Parathyroid adenoma (tissue), 2 donors: ENCODE measurements around the gene SLC23A1.

Experiments
- H2AFZ ChIP-seq: fragments of 300-600 bp; sonication (generic); one replicate; pipeline ENCODE4 v1.7.0; 2017; ENCODE audit warnings: antibody characterized with exemption, mild to moderate bottlenecking
- H3K27ac ChIP-seq: fragments of 300-600 bp; sonication (generic); one replicate; pipeline ENCODE4 v1.7.0; 2017
- H3K27me3 ChIP-seq: fragments of 300-600 bp; sonication (generic); one replicate; pipeline ENCODE4 v1.7.0; 2017; ENCODE audit warnings: low read length; ENCODE audit not compliant: control insufficient read depth, insufficient read depth
- H3K36me3 ChIP-seq: fragments of 300-600 bp; sonication (generic); one replicate; pipeline ENCODE4 v1.7.0; 2017; ENCODE audit warnings: low read length; ENCODE audit not compliant: control insufficient read depth, insufficient read depth
- H3K4me1 ChIP-seq: fragments of 300-600 bp; sonication (generic); one replicate; pipeline ENCODE4 v1.7.0; 2017; ENCODE audit warnings: control low read depth
- H3K4me2 ChIP-seq: fragments of 300-600 bp; sonication (generic); one replicate; pipeline ENCODE4 v1.7.0; 2017; ENCODE audit warnings: low read length
- H3K4me3 ChIP-seq: fragments of 300-600 bp; sonication (generic); one replicate; pipeline ENCODE4 v1.7.0; 2017; ENCODE audit warnings: low read depth, low read length
- H3K79me2 ChIP-seq: fragments of 300-600 bp; sonication (generic); one replicate; pipeline ENCODE4 v1.7.0; 2017; ENCODE audit warnings: control low read depth
- H3K9ac ChIP-seq: fragments of 300-600 bp; sonication (generic); one replicate; pipeline ENCODE4 v1.7.0; 2017; ENCODE audit warnings: mild to moderate bottlenecking
- H3K9me3 ChIP-seq: fragments of 300-600 bp; sonication (generic); one replicate; pipeline ENCODE4 v1.7.0; 2017; ENCODE audit warnings: low read length; ENCODE audit not compliant: control insufficient read depth
- TF ChIP-seq, protein P1 (sequence below): fragments of 300-600 bp; sonication (generic); IDR thresholded peaks from one replicate; pipeline ENCODE4 v1.7.0; 2017; ENCODE audit warnings: antibody characterized with exemption, mild to moderate bottlenecking
- donor health status: primary hyperparathyroidism.

SLC23A1 gene

GRCh38 chr5:139425497-139425896 is 42.4 kb upstream of the SLC23A1 start:
- Histone ChIP-seq H3K4me2 (no peak overlapping the region), H3K4me1 (no peaks in the 10 kb centered on the region), H3K36me3 (no peaks in the 10 kb centered on the region), H3K9ac (no peak overlapping the region), H3K4me3 (no peak overlapping the region), H3K9me3 (no peaks in the 10 kb centered on the region), H3K27ac (no peak overlapping the region), H3K79me2 (no peaks in the 10 kb centered on the region), H2AFZ (no peak overlapping the region), H3K27me3 (no peaks in the 10 kb centered on the region)
- TF ChIP-seq, protein P1, sequence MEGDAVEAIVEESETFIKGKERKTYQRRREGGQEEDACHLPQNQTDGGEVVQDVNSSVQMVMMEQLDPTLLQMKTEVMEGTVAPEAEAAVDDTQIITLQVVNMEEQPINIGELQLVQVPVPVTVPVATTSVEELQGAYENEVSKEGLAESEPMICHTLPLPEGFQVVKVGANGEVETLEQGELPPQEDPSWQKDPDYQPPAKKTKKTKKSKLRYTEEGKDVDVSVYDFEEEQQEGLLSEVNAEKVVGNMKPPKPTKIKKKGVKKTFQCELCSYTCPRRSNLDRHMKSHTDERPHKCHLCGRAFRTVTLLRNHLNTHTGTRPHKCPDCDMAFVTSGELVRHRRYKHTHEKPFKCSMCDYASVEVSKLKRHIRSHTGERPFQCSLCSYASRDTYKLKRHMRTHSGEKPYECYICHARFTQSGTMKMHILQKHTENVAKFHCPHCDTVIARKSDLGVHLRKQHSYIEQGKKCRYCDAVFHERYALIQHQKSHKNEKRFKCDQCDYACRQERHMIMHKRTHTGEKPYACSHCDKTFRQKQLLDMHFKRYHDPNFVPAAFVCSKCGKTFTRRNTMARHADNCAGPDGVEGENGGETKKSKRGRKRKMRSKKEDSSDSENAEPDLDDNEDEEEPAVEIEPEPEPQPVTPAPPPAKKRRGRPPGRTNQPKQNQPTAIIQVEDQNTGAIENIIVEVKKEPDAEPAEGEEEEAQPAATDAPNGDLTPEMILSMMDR, result no peak

- Histone ChIP-seq H3K4me1 (no peaks in the 10 kb centered on the region), H3K4me2 (no peak overlapping the region), H2AFZ (no peak overlapping the region), H3K9ac (no peak overlapping the region), H3K79me2 (no peaks in the 10 kb centered on the region), H3K4me3 (no peak overlapping the region), H3K27ac (no peak overlapping the region), H3K27me3 (no peaks in the 10 kb centered on the region), H3K9me3 (no peaks in the 10 kb centered on the region), H3K36me3 (no peaks in the 10 kb centered on the region)
- TF ChIP-seq, protein P1, result peak; percentile 87
Observed at GRCh38 chr5:139422307-139422893, 39.3 kb upstream of the SLC23A1 start.

- Histone ChIP-seq H3K4me3 (no peak overlapping the region), H3K36me3 (no peaks in the 10 kb centered on the region), H3K4me1 (no peaks in the 10 kb centered on the region), H3K9ac (no peak overlapping the region), H2AFZ (no peak overlapping the region), H3K9me3 (no peaks in the 10 kb centered on the region), H3K27me3 (no peaks in the 10 kb centered on the region), H3K27ac (no peak overlapping the region), H3K4me2 (no peak overlapping the region), H3K79me2 (no peaks in the 10 kb centered on the region)
- TF ChIP-seq, protein P1, result no peak
Observed at GRCh38 chr5:139419226-139420192, 36.4 kb upstream of the SLC23A1 start.

DNA sequence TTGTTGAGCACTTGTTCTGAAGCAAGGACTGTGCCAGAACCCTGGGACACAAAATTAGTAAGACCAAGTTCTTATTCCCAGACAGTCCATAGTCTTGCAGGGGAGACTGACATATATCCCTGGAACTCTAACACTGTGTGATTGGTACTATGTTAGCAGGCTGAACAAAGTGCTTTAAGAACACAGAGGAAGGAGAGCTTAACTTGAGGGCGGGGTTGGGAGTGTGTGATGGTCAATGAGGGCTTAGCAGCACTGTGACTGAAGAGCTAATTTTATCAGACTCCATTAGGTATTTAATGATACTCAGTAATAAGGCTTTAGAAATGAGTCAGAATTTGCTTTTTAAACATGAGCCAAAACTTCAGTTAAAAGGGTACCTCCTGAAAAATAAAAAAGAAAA is 35.7 kb upstream of the SLC23A1 start:
- H3K36me3 ChIP-seq, result no peaks in the 10 kb centered on the region
- no peak overlapping the region for H3K4me2 ChIP-seq
- H3K79me2 ChIP-seq, result no peaks in the 10 kb centered on the region
- no peaks in the 10 kb centered on the region for H3K9me3 ChIP-seq
- no peaks in the 10 kb centered on the region for H3K4me1 ChIP-seq
- no peak overlapping the region for H3K27ac ChIP-seq
- no peaks in the 10 kb centered on the region for H3K27me3 ChIP-seq
- no peak overlapping the region for H3K9ac ChIP-seq
- TF ChIP-seq, protein P1, result no peak
- H3K4me3 ChIP-seq, result no peak overlapping the region
- no peak overlapping the region for H2AFZ ChIP-seq
